Epithelial cell of proximal tubule (primary cell): Measurements from ENCODE around the gene ZAP70. TPM values are rescaled to one million over a fixed set of nuclear protein-coding genes. Genes with fewer than 3 reads are reported as not detected.
A peak's percentile ranks its signal among the peaks of the same experiment; 100 is the strongest.
"Not testable (repeated sequence)": the region's sequence is repeated elsewhere in the genome, so short reads cannot be mapped to it uniquely, and the experiment has no call there.

Experiments used
- DNase-seq: peaks from one replicate; pipeline ENCODE4 v3.0.0-alpha.2; 2011; ENCODE audit warnings: low read depth
- H3K4me3 ChIP-seq: 2 replicates; pipeline ENCODE4 v1.5.1; 2011; ENCODE audit warnings: low read depth, mild to moderate bottlenecking, low read length
- total RNA-seq: library from RNA; depleted of rRNA; stranded (reverse); fragments of >200 nt; gene quantifications from 2 replicates; pipeline ENCODE4 v1.2.3, GENCODE V29; 2015
- TF ChIP-seq, protein P1 (sequence below): conservative IDR thresholded peaks from 2 replicates; pipeline ENCODE4 v1.5.1; 2012; ENCODE audit warnings: low read depth, mild to moderate bottlenecking, low read length

Gene ZAP70
- total RNA-seq, 1 donor from 2014 or later, result not detected

DNA sequence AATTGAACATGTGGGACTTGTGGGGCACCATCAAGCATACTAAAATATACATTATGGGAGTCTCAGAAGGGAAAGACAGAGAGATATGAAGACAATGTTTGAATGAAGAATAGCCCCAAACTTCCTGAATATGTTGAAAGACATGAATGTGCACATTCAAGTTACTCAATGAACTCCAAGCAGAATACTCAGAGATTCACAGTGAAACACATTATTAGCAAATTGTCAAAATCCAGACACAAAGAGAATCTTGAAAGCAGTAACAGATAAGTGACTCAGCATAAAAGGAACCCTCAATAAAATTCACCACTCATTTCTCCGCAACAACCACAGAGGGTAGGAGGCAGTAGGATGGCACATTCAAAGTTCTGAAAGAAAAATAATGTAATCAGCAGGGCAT lies 35.1 kb upstream of the ZAP70 start:
- TF ChIP-seq, protein P1, sequence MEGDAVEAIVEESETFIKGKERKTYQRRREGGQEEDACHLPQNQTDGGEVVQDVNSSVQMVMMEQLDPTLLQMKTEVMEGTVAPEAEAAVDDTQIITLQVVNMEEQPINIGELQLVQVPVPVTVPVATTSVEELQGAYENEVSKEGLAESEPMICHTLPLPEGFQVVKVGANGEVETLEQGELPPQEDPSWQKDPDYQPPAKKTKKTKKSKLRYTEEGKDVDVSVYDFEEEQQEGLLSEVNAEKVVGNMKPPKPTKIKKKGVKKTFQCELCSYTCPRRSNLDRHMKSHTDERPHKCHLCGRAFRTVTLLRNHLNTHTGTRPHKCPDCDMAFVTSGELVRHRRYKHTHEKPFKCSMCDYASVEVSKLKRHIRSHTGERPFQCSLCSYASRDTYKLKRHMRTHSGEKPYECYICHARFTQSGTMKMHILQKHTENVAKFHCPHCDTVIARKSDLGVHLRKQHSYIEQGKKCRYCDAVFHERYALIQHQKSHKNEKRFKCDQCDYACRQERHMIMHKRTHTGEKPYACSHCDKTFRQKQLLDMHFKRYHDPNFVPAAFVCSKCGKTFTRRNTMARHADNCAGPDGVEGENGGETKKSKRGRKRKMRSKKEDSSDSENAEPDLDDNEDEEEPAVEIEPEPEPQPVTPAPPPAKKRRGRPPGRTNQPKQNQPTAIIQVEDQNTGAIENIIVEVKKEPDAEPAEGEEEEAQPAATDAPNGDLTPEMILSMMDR, result no peak
- no peak for DNase-seq
- H3K4me3 ChIP-seq, result no peak overlapping the region

DNA sequence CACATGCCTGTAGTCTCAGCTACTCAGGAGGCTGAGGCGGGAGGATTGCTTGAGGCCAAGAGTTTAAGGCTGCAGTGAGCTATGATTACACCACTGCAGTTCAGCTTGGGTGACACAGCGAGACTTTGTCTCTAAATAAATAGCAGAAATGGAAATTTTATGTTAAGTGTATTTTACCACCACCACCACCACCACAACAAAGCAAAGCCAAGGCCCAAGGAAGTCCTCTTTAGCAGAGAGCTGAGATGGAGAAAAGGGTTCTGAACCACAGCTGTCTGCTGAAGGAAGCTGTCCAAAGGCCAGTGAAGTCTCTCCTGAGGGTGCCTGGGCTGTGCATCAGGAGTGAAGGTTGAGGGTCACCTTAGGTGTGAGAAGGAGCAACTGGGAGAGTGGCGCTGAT lies 26.1 kb upstream of the ZAP70 start:
- not testable (repeated sequence) for DNase-seq, H3K4me3 ChIP-seq

DNA sequence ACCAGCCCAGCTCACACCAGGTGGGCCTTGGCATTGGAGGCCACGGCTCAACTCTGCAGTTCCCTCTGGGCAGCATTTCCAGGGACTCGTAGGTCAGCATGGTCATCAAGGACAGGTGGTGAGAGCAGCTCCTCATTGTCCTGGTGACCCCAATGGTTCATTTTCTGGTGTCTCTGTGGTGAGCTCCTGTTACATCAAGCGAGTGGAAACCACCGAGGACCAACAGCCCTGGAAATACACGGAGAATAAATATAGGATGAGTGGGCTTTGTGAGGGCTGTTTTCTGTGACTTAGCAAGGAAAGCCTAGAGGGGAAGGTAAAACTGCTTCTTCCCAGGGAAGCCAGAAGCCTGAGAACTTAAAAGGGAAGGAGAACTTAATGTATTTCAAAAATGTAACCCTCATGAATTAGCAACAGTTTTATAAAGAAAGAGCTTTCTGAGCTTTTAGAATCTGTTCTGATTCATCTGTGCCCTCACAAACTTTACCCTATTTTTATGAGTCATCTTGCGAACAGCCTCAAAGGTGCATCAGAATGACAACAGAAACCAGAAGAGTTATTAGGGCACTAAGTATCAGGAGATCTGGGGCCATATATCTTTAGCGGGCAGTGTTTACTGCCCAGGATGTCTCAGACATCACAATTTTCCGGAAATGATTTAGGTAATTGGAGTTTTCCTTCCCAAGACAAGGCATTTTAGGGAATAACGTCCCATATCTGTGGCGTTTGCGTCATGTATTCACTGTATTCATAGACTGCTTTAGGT lies 25.1 kb upstream of the ZAP70 start:
- H3K4me3 ChIP-seq, result no peak overlapping the region
- TF ChIP-seq, protein P1, result no peak
- no peak for DNase-seq

DNA sequence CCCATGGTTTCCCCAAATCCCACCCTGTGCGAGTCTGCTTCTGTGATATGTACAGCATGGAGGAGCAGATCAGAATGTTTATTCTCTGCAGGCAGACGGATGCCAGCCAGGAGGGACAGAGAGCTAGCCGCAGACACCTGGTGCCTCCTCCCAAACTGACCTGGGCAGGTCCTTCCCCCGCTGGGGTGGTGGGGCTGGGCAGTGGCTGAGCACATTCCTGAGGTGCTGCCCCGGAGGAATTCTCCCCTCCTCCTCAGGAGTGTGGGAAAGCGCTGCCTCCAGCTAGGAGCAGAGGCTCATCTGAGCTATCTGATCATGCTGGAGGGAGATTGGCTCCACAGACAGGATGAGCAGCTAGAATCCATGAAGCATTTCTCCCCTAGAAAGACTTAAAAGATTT lies 22.2 kb upstream of the ZAP70 start:
- DNase-seq, result no peak
- TF ChIP-seq, protein P1, result no peak
- no peak overlapping the region for H3K4me3 ChIP-seq

DNA sequence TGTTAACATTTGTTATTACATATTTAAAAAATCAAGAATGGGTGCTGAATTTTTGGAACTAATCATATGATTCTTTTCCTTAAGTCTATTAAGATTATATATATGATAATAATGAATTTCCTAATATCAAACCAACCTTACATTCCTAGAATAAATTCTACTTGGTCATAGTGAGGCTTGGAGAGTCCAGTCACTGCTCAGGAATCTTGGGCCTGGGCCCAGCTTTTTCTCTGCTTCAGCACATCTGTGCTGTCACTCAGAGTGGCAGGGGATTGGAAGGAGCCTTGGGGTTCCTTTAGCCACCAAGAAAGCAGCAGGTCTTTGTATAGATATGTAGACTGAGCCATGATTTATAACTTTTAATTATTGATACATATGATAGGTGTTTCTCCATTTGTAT lies 19.9 kb upstream of the ZAP70 start:
- TF ChIP-seq, protein P1, result no peak
- no peak overlapping the region for H3K4me3 ChIP-seq
- DNase-seq, result no peak

DNA sequence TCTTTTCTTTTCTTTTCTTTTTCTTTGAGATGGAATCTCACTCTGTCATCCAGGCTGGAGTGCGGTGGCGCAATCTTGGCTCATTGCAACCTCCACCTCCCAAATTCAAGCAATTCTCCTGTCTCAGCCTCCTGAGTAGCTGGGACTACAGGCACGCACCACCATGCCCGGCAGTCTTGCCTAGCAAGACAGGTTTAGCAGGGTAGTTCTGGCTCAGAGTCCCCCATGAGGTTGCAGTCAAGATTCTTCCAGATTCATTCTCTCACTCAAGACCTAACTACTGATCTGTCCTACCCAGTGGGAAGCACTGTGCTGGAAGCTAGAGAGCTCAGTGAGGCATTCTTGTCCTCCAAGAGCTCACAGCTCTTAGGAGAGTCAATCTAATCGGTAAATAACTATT lies 17.6 kb upstream of the ZAP70 start:
- DNase-seq, result no peak
- no peak overlapping the region for H3K4me3 ChIP-seq
- TF ChIP-seq, protein P1, result no peak

DNA sequence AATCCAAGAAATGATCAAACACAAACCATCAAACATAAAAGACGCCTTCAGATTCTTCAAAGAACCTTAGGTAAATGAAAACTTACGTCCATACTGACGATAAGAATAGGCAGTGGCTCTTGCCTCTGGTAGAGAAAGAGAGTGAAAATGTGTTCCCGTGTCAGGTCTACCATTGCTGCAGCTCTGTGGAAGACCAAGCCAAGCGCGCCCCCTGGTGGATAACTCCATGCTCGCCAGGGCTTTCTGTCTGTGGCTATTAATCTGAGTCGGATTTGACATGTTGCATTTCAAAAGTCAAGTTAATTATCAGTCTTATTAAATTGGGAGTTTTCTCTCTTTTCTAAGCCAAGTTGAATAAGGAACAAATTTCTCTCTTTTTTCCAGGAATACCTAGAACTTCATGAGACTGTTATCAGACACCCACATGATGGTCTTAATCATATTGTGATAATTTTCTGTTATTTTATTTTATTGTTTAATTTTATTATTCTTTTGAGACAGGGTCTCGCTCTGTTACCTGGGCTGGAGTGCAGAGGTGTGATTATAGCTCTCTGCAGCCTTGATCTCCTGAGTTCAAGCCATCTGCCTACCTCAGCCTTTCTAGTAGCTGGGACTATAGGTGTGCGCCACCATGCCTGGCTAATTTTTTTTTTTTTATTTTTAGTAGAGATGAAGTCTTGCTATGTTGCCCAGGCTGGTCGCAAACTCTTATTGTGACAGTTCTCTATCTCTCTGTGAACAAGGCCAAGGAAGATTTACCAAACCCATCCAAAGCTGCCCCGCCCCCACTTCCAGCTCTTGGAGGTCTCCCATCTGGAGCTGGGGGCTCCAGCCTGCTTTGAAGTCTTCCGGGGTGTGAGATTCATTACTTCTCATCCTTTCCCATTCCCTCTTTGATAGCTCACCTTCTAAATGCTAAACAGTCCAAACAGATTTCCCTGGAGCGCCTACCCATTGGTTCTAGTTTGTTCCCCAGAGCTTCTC lies 15.8 kb upstream of the ZAP70 start:
- H3K4me3 ChIP-seq, result peak overlapping the region; percentile 5
- TF ChIP-seq, protein P1, result peak; percentile 97
- peak; percentile 39 for DNase-seq
